GM23338 (cell line): ENCODE measurements around the gene INPP4A. TPM values are rescaled to one million over a fixed set of nuclear protein-coding genes. Genes with fewer than 3 reads are reported as not detected.

Experiments used
- ATAC-seq: fragments of 200-7000 bp; cut with Tn5 transposase; 3 replicates; pipeline ENCODE4 v1.9.1; 2020
- DNase-seq: peaks from one replicate; pipeline ENCODE4 v3.0.0-alpha.2; 2015; ENCODE audit warnings: low spot score
- H2AFZ ChIP-seq: fragments of 200-600 bp; sonication (generic); 2 replicates; pipeline ENCODE4 v1.8.0; 2016; ENCODE audit warnings: antibody characterized with exemption, mild to moderate bottlenecking, moderate library complexity
- H3F3A ChIP-seq: fragments of 200-600 bp; sonication (generic); replicated peaks from 2 replicates; pipeline ENCODE4 v1.8.0; 2017; ENCODE audit warnings: antibody characterized with exemption, mixed run types, low read depth
- H3K27ac ChIP-seq: fragments of 200-600 bp; sonication (generic); 2 replicates; pipeline ENCODE4 v1.6.1; 2016; ENCODE audit warnings: low read depth
- H3K27me3 ChIP-seq: fragments of 200-600 bp; sonication (generic); 2 replicates; pipeline ENCODE4 v1.8.0; 2016; ENCODE audit warnings: mild to moderate bottlenecking, mixed run types, moderate library complexity; ENCODE audit not compliant: insufficient read depth
- H3K36me3 ChIP-seq: fragments of 200-600 bp; sonication (generic); 2 replicates; pipeline ENCODE4 v1.8.0; 2016; ENCODE audit warnings: mild to moderate bottlenecking; ENCODE audit not compliant: insufficient read depth
- H3K4me1 ChIP-seq: fragments of 200-600 bp; sonication (generic); 2 replicates; pipeline ENCODE4 v1.8.0; 2016; ENCODE audit warnings: mild to moderate bottlenecking, moderate library complexity; ENCODE audit not compliant: insufficient read depth
- H3K4me2 ChIP-seq: fragments of 200-600 bp; sonication (generic); 2 replicates; pipeline ENCODE4 v1.7.1; 2017; ENCODE audit warnings: mixed run types
- H3K4me3 ChIP-seq: fragments of 200-600 bp; sonication (generic); 2 replicates; pipeline ENCODE4 v1.6.1; 2016; ENCODE audit warnings: mixed run types
- H3K79me2 ChIP-seq: fragments of 200-600 bp; sonication (generic); replicated peaks from 2 replicates; pipeline ENCODE4 v1.8.0; 2017; ENCODE audit warnings: mild to moderate bottlenecking; ENCODE audit not compliant: insufficient read depth
- H3K9me2 ChIP-seq: fragments of 200-600 bp; sonication (generic); 2 replicates; pipeline ENCODE4 v1.8.0; 2017; ENCODE audit not compliant: insufficient read depth
- H4K20me1 ChIP-seq: fragments of 200-600 bp; sonication (generic); replicated peaks from 2 replicates; pipeline ENCODE4 v1.8.0; 2017; ENCODE audit warnings: mild to moderate bottlenecking; ENCODE audit not compliant: insufficient read depth
- H3K27ac Mint-ChIP-seq: 2 replicates; pipeline ENCODE4 v1.8.0; 2020; ENCODE audit warnings: inconsistent platforms, mild to moderate bottlenecking, moderate library complexity, mixed read lengths
- H3K27me3 Mint-ChIP-seq: 3 replicates; pipeline ENCODE4 v1.8.0; 2022; ENCODE audit warnings: low read depth, mild to moderate bottlenecking, moderate library complexity, mixed read lengths, inconsistent platforms; ENCODE audit not compliant: insufficient read depth, poor library complexity
- H3K36me3 Mint-ChIP-seq: 3 replicates; pipeline ENCODE4 v1.8.0; 2021; ENCODE audit warnings: low read depth, mild to moderate bottlenecking, inconsistent platforms, moderate library complexity, mixed read lengths
- H3K4me1 Mint-ChIP-seq: 3 replicates; pipeline ENCODE4 v1.8.0; 2020; ENCODE audit warnings: mild to moderate bottlenecking, inconsistent platforms, mixed read lengths
- H3K4me3 Mint-ChIP-seq: 3 replicates; pipeline ENCODE4 v1.8.0; 2021; ENCODE audit warnings: moderate library complexity, mild to moderate bottlenecking, inconsistent platforms, mixed read lengths
- H3K9me3 Mint-ChIP-seq: 3 replicates; pipeline ENCODE4 v1.8.0; 2020; ENCODE audit warnings: moderate library complexity, mild to moderate bottlenecking, inconsistent platforms, mixed read lengths
- JUNB ChIP-seq: IDR thresholded peaks from one replicate; pipeline ENCODE4 v1.6.1; 2016; ENCODE audit warnings: antibody characterized with exemption; ENCODE audit not compliant: unreplicated experiment
- POLR2AphosphoS5 ChIP-seq: IDR thresholded peaks from 2 replicates; pipeline ENCODE4 v1.6.1; 2016; ENCODE audit warnings: antibody characterized with exemption, low read depth
- STAT1 ChIP-seq: IDR thresholded peaks from one replicate; pipeline ENCODE4 v1.6.1; 2016; ENCODE audit warnings: antibody characterized with exemption; ENCODE audit not compliant: unreplicated experiment
- ZNF331 ChIP-seq: fragments of 250-450 bp; sonication (Bioruptor Pico); IDR thresholded peaks from 2 replicates; pipeline ENCODE4 v1.5.0; 2020; ENCODE audit warnings: low read depth, mild to moderate bottlenecking, moderate library complexity
- ZNF462 ChIP-seq: fragments of 250-450 bp; sonication (Bioruptor Pico); IDR thresholded peaks from 2 replicates; pipeline ENCODE4 v1.5.0; 2020; ENCODE audit warnings: mild to moderate bottlenecking, moderate library complexity
- polyA plus RNA-seq: library from polyadenylated mRNA; unstranded; fragments of >200 nt; fragmentation: Nextera tagmentation; extraction: Ambion mirVana; gene quantifications from 2 replicates; pipeline ENCODE4 v1.2.1, GENCODE V29; 2016
- total RNA-seq: library from RNA; depleted of rRNA; stranded (reverse); fragments of >200 nt; shearing (Covaris generic); gene quantifications from 2 replicates; pipeline ENCODE4 v1.2.3, GENCODE V29; 2014

Gene INPP4A
- total and polyA plus RNA-seq, 2 experiments from 2014 or later = 8.5 to 36.9 TPM

- no peak for TF ChIP-seq ZNF462 (CRISPR knock-in tag)
- TF ChIP-seq STAT1 = no peak
- no peak for TF ChIP-seq POLR2AphosphoS5
- no peak for TF ChIP-seq ZNF331
Observed at GRCh38 chr2:98501876-98502275, 57.2 kb downstream of the INPP4A start (continued).

GRCh38 chr2:98502556-98503335 lies 58.1 kb downstream of the INPP4A start:
- Histone ChIP-seq H3K4me3 (no peak overlapping the region), H3K27me3 (no peaks in the 10 kb centered on the region), H3K79me2 (peaks cover 37% of the 10 kb centered on the region), H2AFZ (no peak overlapping the region), H4K20me1 (no peaks in the 10 kb centered on the region; the same call in 1 of the 2 replicates), H3K9me2 (0 out of 2 replicates have a peak, but pooled peaks cover 9% of the 10 kb centered on the region), H3K36me3 (0 out of 2 replicates have a peak, but pooled peaks cover 2% of the 10 kb centered on the region), H3F3A (no peaks in the 10 kb centered on the region), H3K4me2 (no peak overlapping the region), H3K4me1 (no peaks in the 10 kb centered on the region), H3K27ac (no peak overlapping the region)
- no peak for ATAC-seq
- H3K36me3 Mint-ChIP-seq = peaks cover 19% of the 10 kb centered on the region
- H3K4me1 Mint-ChIP-seq = peaks cover 25% of the 10 kb centered on the region
- no peak overlapping the region for H3K27ac Mint-ChIP-seq
- H3K27me3 Mint-ChIP-seq = peaks cover 4% of the 10 kb centered on the region
- no peak overlapping the region for H3K4me3 Mint-ChIP-seq
- TF ChIP-seq JUNB = no peak
- peaks cover 8% of the 10 kb centered on the region for H3K9me3 Mint-ChIP-seq
- DNase-seq = no peak
